ENCODE data around the gene PCNT. TPM values are rescaled to one million over a fixed set of nuclear protein-coding genes. Genes with fewer than 3 reads are reported as not detected.

The PCNT gene
- total RNA-seq, 2 experiments from 2014 or later, result 54.4 to 55.5 TPM

DNA sequence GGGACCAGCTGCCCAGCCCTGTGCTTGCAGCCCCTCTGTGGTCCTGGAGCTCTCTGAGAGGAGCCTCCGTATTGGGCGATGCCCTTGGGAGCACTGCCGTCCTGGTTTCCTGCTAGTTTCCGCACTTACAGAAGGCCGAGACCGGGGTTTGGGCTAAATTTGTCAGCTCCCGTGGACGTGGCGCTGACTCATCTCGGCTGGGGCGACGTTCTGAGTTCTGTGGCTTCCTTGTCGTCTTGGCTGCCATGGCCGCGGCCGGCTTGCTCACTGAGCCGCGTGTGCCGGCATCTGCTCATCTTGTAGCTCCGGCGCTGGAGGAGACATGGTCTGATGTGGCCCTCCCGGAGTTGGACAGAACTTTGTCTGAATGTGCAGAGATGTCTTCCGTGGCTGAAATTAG lies 64.9 kb downstream of the PCNT start:
- Mint-ChIP-seq H3K27ac (no peak overlapping the region), H3K4me3 (no peak overlapping the region), H3K9me3 (no peaks in the 10 kb centered on the region), H3K4me1 (ENCODE audit: low read depth) (no peaks in the 10 kb centered on the region), H3K36me3 (ENCODE audit: low read depth) (peaks cover 65% of the 10 kb centered on the region), H3K27me3 (no peaks in the 10 kb centered on the region)
- ATAC-seq (ENCODE audit: poor library complexity) (no peak), DNase-seq (peak in 1 of 14 experiments; percentile 9)
- ChIA-PET CTCF (no interaction called here), POLR2A (no interaction called here)
- no peaks in the 10 kb centered on the region for H3K4me1 ChIP-seq (ENCODE audit: insufficient read depth, low read length)
- H3K27me3 ChIP-seq (ENCODE audit: control insufficient read depth in 1 of 2, insufficient read depth in 2 of 2, low read length in 2 of 2), result no peaks in the 10 kb centered on the region
- TF ChIP-seq, protein P1, sequence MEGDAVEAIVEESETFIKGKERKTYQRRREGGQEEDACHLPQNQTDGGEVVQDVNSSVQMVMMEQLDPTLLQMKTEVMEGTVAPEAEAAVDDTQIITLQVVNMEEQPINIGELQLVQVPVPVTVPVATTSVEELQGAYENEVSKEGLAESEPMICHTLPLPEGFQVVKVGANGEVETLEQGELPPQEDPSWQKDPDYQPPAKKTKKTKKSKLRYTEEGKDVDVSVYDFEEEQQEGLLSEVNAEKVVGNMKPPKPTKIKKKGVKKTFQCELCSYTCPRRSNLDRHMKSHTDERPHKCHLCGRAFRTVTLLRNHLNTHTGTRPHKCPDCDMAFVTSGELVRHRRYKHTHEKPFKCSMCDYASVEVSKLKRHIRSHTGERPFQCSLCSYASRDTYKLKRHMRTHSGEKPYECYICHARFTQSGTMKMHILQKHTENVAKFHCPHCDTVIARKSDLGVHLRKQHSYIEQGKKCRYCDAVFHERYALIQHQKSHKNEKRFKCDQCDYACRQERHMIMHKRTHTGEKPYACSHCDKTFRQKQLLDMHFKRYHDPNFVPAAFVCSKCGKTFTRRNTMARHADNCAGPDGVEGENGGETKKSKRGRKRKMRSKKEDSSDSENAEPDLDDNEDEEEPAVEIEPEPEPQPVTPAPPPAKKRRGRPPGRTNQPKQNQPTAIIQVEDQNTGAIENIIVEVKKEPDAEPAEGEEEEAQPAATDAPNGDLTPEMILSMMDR (IDR thresholded peaks at IDR 0.05), result no peak
- H3K4me3 ChIP-seq (ENCODE audit: low read length), result no peak overlapping the region
- no peak overlapping the region for H3K27ac ChIP-seq (ENCODE audit: low read depth in 1 of 2, low read length in 2 of 2)
- intact Hi-C loops (cut with DNase I, micrococcal nuclease), result no loop called here
- peaks cover 61% of the 10 kb centered on the region for H3K36me3 ChIP-seq (ENCODE audit: insufficient read depth, low read length)
- no peaks in the 10 kb centered on the region for H3K9me3 ChIP-seq (ENCODE audit: control insufficient read depth in 1 of 2, insufficient read depth in 1 of 2, low read length in 2 of 2)

DNA sequence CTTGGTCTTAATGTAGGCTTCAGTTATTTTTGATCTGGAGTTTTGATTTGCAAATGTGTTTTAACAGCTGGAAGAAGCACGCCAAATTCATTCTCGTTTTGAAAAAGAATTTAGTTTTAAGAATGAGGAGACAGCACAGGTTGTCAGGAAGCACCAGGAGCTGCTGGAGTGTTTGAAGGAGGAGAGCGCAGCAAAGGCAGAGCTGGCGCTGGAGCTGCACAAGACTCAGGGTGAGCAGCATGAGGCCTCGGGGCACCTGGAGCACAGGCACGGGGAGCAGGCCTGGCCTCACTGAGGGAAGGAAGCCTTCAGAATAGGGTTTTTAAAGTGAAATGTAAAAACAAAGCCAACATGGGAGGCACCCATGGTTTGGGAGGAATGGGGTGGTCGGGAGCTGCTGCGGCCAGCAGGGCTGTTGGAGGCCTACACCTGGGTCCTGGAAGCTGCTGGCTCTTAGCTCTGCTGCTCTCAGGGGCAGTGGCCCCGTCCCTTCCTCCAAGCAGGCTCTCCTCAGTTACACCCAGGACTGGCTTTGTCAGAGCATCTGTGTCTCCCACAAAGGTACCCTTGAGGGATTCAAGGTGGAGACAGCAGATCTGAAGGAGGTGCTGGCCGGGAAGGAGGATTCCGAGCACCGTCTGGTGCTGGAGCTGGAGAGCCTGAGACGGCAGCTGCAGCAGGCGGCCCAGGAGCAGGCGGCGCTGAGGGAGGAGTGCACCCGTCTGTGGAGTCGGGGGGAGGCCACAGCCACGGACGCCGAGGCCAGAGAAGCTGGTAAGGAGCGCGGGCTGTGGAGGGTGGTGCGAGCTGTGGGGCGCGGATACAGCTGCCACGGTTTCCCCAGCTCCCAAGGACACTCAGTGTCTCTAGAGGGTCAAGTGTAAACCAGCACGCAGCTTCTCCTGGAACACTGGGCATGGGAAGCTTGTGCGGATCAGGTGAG lies 66.9 kb downstream of the PCNT start:
- Histone ChIP-seq H3K4me3 (ENCODE audit: low read length) (no peak overlapping the region), H3K4me1 (ENCODE audit: insufficient read depth, low read length) (no peaks in the 10 kb centered on the region), H3K27me3 (ENCODE audit: control insufficient read depth in 1 of 2, insufficient read depth in 2 of 2, low read length in 2 of 2) (no peaks in the 10 kb centered on the region), H3K9me3 (ENCODE audit: control insufficient read depth in 1 of 2, insufficient read depth in 1 of 2, low read length in 2 of 2) (no peaks in the 10 kb centered on the region), H3K36me3 (ENCODE audit: insufficient read depth, low read length) (peaks cover 60% of the 10 kb centered on the region), H3K27ac (ENCODE audit: low read depth in 1 of 2, low read length in 2 of 2) (no peak overlapping the region)
- DNase-seq, result peak in 1 of 14 experiments; percentile 5
- CTCF ChIA-PET, result no interaction called here
- POLR2A ChIA-PET, result no interaction called here
- Mint-ChIP-seq H3K4me3 (no peak overlapping the region), H3K36me3 (ENCODE audit: low read depth) (peaks cover 53% of the 10 kb centered on the region), H3K9me3 (no peaks in the 10 kb centered on the region), H3K27me3 (no peaks in the 10 kb centered on the region), H3K27ac (no peak overlapping the region), H3K4me1 (ENCODE audit: low read depth) (no peaks in the 10 kb centered on the region)
- TF ChIP-seq, protein P1 (IDR thresholded peaks at IDR 0.05), result no peak
- no peak for ATAC-seq (ENCODE audit: poor library complexity)
- intact Hi-C loops (cut with DNase I, micrococcal nuclease), result no loop called here

GRCh38 chr21:46391773-46392172 lies 67.8 kb downstream of the PCNT start:
- H3K27me3 ChIP-seq (ENCODE audit: control insufficient read depth in 1 of 2, insufficient read depth in 2 of 2, low read length in 2 of 2), result no peaks in the 10 kb centered on the region
- Mint-ChIP-seq H3K27me3 (no peaks in the 10 kb centered on the region), H3K9me3 (no peaks in the 10 kb centered on the region), H3K4me1 (ENCODE audit: low read depth) (no peaks in the 10 kb centered on the region), H3K27ac (no peak overlapping the region), H3K4me3 (no peak overlapping the region), H3K36me3 (ENCODE audit: low read depth) (peaks cover 55% of the 10 kb centered on the region)
- intact Hi-C loops (cut with DNase I, micrococcal nuclease), result no loop called here
- no peaks in the 10 kb centered on the region for H3K9me3 ChIP-seq (ENCODE audit: control insufficient read depth in 1 of 2, insufficient read depth in 1 of 2, low read length in 2 of 2)
- H3K4me1 ChIP-seq (ENCODE audit: insufficient read depth, low read length), result no peaks in the 10 kb centered on the region
- H3K36me3 ChIP-seq (ENCODE audit: insufficient read depth, low read length), result peaks cover 51% of the 10 kb centered on the region
- ChIA-PET CTCF (no interaction called here), POLR2A (no interaction called here)
- ATAC-seq (ENCODE audit: poor library complexity) (no peak), DNase-seq (no peak)
- no peak overlapping the region for H3K4me3 ChIP-seq (ENCODE audit: low read length)
- H3K27ac ChIP-seq (ENCODE audit: low read depth in 1 of 2, low read length in 2 of 2), result no peak overlapping the region
- TF ChIP-seq, protein P1 (IDR thresholded peaks at IDR 0.05), result no peak
